Medulla oblongata (tissue), 1 donor: ENCODE results near the gene HIBCH.

Experiments used
- DNase-seq: peaks from one replicate; pipeline ENCODE4 v3.0.0-alpha.2; 2015; ENCODE audit errors: extremely low spot score

Gene HIBCH

DNA sequence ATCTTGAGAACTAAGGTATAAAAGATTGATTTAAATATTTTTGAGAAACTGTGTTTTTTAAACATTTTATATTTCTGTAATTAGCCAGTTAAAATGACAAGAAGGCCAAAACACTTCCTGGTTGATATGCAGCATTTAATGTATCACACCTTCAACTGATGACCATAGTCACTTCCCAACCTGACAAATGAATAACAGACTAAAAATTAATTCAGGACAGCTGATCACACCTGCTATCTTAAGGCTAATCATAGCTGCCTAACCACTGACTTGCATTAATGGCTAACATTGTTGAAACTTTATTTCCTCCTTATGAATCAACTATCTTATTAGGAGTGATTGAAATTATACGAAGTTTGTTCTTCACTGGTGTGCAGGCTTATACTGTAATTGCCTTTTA lies 131.3 kb downstream of the HIBCH start:
- DNase-seq, result no peak

DNA sequence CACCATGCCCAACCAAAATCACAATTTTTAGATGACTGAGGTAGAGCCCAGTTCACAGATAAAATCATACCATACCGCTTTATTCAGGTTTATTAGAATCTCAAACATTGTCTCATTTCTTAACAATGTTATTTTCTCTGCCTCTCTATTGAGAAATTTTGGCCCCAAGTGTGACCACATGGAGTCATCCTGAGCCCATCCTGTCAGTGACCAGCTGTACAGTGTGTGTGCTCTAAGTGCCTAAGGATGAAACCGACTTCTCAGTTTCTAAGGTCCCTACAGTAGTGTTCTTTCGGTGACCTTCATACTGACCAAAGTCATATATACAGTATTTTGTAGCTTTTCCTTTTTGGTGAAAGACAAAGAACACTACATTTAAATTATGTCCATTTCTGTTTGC lies 133.4 kb downstream of the HIBCH start:
- DNase-seq, result no peak

DNA sequence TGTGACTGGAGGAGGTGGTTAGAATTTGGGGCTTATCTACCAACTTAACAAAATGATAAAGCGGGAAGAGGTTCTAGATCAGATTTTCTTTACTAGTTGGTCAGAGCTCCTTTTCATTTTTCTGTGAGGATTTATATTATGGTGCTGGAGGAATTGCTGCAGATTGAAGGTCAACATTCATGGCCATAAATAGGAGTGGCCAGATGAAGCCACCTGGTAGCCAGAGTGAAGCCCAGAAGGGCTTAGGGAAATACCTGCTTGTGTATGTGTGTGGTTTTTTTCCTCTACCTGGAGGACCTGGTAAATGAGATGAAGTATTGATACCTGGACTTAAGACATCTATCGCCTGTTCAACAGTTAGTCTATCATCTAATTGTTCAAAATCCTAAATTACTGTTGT lies 134.2 kb downstream of the HIBCH start:
- no peak for DNase-seq

DNA sequence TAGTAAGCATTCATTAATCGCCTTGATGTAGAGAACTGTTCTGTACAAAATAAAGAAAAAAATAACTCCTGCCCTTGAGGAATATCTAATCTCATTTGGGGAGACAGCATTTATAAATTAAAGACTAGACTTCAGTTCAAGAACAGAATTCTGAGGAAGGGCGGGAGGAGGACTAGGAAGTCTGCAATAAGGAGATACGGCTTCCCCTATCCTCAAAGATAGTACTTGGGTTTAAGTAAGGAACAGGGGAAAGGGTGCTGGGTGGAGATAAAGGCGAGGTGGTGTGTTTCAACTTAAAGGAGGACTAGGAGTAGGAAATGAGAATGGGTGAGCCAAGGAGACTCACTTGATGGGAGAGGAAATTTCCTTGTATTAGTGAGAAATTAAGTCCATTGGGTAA lies 135.2 kb downstream of the HIBCH start:
- no peak for DNase-seq

DNA sequence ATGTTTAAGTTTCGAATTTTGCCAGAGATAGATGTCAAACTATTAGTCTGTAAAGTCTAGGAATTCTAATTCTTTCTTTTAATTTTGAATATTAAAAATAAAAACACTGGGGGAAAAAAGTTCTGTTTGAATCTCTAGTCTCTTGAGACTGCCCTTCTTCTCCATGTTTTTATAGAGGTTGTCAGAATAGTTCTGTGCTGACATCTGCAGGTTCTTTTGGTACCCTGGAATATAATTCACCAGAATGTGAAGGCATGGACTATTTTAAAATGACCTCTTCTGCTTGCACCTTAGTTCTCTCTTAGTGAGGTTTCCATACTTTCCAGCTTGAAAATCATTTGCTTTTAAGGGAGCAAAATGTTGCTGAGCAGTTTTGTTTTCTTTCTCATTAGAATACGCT lies 136.1 kb downstream of the HIBCH start:
- DNase-seq, result peak; percentile 66

DNA sequence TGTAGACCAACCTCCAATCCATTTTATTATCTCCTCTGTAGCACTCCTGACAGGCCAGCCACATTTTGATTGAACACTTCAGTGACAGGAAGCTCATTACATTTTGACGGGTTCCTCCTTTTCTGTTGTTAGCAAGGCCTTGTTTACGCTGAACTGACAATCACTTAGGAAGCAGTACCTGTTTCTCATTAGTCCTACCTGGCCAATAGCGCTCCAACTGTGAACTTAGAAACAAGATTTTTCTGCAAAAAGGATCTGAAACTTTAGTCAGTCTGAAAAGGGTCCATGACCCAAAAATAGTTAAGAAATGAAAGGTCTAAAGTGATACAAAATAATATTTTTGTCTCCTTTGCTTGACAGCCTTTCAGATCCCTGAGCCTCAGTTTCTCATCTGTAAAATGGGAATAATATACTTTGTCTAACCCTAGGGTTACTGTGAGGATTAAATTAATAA lies 137.5 kb downstream of the HIBCH start:
- DNase-seq, result no peak

DNA sequence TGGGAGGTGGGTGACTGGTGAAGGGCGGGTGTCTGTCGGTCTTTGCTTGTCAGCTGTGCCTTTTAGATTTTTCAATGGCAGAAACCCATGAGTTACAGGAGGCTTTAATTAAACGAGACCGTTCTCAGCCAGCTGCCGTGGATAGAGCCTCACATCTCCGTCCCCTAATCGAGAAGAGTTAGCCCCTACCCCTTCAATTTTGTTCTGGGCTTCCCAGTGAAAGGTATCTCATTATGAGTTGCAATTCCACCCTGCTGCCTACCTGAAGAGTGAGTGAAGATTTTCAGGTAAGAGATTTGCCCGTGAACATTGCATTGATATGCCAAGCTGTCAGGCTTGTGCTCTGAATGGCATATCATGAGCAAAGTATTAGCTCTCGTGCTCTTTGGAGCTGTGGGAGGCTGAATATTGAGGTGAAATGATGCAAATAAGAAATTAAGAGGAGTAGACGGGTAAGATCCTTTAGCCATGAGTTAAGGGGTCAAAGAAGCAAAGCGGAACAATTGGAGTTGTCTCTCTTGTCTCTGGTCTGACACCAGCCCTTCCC lies 138.4 kb downstream of the HIBCH start:
- peak; percentile 63 for DNase-seq

DNA sequence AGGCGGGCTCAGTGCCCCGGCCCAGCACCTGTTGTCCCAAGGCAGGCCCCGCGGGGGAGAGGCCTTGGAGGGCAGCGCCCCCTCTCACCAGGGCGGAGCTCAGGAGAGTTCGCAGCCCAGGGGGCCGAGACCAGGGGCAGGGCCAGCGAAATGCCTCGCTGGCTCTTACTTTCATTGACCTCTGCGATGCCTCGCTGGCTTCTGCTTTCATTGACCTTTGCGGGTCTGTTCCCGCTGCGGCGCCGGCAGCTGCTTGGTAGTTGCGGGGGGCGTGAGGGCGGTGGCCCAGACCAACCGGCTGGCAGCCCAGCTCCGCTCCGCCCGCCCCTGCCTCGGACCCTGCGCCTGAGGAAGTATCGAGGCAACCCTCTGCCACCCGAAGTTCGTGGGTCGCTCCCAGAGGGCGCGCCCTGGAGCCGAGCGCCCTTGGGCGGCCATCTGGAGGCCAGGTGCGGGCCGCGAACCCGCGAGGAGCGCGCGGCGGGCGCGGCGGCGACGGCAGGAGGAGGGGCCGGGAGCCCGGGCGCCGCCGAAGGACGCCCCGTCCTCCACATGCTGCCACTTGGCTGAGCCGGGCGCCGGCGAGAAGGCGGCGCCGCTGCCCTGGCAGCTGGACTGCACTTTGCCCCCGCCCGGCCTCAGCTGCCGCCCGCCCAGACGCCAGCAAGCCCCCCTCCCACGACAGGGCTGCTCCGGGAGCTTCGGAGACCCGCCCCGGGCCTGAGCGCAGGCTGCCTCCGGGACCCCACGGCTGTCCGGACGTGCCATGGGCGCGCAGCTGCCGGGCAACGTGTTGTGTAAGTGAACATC lies 139.1 kb downstream of the HIBCH start:
- DNase-seq, result peak; percentile 70

DNA sequence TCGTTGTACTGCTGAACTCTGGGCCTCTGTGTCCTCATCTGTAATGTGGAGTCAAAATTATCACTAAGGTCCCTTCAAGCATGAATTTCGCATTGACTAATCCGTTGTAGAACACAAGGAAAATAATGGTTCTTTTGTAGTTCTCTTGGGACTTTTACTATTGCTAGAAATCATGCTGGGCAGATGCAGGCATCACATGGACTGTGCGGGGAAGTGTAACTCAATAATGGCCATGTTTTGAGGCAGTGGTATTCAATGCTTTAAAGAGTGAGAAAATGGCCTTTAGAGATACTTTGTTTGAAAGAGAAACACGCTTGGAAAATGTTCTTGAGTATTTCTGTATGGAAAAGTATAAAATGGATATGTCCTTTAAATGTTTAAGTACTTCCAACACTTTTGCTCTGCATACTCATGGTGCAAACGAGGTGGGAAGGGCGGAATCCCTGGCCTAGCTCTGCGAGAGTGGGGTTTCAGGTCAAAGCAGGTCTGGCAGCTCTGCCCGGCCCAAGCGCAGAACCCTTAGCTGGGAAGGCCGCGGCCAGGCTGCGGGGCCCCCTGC lies 139.8 kb downstream of the HIBCH start:
- DNase-seq, result peak; percentile 87

DNA sequence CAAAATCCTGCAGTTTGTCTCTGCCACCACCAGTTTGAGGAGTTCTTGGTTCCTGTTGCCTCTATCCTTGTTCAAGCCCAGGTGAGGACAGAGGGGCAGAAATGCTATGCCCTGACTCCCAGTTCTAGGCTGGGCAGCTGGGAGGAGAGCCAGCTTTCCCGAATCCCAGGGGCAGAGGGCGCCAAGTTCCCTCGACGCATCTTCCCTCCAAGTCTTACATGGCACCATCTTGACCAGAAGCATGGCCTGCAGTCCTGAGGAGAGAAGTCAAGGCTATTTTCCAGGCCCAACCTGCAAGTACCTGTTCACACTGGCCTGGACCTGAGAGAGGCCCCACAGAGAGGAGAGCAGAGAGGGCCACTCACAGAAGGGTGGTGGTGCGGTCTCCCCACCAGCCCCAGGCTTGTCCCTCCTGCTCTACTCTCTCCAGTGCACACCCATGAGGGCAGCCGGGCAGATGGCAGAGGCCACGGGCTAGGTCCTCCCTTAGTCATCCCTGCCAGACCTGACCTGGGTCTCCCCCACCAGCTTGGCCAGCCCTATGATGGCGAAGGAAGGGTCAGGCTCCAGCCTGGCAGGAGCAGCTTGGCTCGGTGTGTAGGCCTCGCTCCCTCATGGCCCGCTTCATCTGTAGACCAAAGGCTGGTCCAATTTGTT lies 141.4 kb downstream of the HIBCH start:
- no peak for DNase-seq

DNA sequence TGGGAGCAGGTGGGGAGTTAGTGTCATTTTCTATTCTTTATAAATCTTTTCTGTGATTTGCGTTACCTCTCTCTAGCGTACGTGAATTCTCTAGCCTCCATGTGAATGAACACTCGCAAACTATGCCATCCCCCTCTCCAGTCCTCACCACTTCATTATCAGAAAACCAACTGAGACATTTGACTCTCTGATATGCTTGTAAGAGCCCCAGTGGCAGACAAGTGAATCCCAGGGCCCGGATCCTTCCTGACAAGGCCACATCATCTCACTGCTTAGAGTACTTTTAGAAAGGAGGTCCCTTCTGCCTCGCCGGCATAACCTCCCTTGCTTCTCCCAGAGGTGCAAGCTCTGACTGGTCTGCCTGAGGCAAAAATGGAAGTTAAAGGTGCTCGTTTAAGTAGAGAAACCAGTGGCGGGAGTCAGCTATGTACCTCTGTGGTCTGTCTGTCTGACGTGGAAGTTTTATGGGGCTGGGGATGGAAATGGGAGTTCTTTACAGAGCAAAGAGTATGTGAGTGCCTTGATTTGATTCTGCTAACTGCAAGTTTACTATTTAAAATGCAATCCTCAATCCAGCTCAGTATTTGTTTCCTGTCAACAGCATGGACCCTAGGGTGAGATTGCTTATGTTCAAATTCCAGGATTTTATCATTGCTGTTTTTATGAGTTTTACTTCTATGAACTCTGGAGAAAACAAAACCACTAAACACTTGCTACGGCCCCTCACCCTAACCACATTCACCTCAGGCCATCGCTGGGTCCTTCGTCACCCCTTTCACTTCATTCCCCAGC lies 142.2 kb downstream of the HIBCH start:
- DNase-seq, result no peak

DNA sequence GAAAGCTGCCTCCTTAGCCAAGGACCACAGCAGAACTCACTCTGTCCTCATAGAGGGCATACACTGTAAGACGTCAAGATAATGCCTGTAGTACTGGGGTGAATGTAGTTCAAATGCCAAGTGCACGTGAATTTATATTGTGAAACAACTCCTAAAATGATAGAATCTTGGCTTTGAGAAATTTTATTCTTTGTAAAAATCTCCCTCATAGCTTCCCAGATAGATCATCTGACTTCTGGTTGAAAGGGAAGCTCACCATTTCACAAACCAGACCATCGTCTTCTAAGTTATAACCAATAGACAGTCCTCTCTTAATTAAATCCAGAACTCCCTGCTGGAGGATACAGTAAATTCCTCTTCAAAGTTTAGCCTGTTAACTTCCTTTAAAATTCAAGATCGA lies 146.2 kb downstream of the HIBCH start:
- no peak for DNase-seq

DNA sequence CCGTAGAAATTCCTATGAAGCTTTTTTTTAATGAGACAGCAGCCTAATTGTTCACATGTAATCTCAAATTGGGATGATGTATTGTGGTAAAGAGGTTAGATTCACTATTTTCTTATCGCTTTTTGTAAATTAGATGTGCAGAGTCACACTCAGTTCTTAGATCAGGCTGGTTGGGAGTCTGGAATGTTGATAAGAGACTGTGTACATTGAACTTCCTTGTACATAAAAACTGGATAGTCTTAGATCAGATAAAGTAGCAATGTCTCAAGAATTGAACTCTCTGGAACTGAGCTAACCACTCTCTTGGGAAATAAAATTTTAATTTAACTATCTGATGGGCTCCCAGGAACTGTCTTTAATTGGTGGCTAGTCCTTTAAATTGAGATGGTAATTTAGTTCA lies 149.0 kb downstream of the HIBCH start:
- DNase-seq, result no peak

DNA sequence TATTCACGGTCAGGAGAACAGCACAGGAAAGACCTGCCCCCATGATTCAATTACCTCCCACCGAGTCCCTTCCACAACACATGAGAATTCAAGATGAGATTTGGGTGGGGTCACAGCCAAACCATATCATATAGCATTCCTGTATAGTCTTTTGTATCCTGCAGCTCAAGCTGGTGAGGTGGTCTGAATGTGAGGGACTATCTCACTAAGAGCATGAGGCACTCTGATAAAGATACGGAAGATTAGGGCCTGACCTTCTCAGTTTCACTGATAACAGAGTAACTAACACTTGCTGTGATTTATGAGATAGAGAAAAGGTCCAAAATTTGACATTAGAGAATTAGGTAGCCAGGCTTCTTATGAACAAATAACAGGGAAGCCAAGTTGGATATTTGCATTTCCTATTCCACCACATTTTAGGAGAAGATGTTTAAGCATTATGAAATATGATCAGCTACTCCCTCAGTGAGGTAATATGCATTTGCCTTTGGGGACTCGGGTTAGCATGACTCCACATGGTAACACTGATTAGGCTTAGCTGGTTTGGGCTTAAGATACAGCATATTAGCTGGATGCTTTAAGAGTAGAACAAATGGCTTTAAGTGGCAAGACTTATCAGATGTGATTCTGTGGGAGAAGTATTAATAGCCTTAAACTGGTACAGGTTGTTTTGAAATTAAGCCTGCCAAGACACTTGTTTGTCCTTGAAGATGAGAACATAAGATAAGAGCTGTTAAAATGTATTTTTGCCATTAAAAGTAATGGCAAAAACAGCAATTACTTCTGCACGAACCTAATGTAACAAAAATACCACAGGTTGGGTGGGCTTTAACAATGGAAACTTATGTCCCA lies 150.2 kb downstream of the HIBCH start:
- DNase-seq, result no peak

DNA sequence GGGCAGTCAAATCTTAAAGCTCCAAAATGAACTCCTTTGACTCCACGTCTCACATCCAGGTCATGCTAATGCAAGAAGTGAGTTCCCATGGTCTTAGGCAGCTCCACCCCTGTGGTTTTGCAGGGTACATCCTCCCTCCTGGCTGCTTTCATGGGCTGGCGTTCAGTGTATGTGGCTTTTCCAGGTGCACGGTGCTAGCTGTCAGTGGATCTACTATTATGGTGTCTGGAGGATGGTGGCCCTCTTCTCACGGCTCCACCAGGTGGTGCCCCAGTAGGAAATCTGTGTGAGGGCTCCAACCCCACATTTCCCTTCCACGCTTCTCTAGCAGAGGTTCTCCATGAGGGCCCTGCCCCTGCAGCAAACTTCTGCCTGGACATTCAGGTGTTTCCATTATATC lies 151.9 kb downstream of the HIBCH start:
- no peak for DNase-seq

DNA sequence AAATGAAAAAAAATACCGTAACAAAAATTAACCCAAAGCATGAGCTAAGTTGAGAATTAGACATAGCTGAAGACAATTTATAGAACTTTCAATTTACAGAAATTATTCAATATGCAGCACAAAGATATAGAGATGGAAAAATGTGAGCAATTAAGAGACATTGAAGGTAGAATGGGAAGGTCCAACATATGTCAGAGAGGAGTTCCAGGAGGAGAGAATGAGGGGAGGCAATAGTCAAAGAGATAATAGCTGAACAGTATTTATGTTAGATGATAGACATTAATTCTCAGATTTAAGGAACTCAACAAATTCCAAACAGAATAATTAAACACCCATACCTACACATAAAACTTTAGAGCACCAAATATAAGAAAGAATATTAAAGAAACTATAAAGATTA lies 154.1 kb downstream of the HIBCH start:
- no peak for DNase-seq

DNA sequence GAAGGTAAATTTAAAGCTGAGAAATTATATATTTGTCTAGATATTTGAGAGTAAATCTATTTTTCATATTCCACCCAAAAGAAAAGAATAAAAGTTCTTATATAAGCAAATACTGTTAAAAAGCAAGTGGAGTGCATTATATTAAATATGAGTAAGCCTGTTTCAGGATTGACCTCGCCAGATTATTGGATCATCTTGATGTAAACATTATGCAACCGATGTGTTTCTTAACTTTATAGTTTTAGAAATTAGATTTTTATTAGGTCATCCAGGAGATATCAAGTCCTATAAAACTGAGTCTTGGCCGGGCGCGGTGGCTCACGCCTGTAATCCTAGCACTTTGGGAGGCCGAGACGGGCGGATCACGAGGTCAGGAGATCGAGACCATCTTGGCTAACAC lies 156.8 kb downstream of the HIBCH start:
- no peak for DNase-seq

DNA sequence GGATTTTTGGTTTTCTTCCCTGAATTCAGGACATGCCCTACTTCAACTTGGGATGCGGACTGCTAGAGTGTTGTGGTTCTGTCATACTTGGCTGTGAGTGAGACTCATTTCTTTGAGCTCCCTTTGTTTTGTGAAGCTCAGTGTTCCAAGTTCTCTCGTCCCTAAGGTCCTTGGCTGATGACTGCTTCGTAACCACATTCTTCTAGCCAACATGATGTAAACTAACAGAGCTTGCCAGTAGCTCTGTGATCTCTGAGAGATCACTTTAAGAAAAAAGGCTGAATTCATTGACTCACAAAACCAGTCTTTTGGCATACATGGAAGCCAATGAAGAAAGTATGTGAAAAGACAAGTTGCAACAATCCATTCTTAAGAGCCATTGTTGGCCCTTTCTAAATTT lies 160.2 kb downstream of the HIBCH start:
- peak; percentile 85 for DNase-seq

DNA sequence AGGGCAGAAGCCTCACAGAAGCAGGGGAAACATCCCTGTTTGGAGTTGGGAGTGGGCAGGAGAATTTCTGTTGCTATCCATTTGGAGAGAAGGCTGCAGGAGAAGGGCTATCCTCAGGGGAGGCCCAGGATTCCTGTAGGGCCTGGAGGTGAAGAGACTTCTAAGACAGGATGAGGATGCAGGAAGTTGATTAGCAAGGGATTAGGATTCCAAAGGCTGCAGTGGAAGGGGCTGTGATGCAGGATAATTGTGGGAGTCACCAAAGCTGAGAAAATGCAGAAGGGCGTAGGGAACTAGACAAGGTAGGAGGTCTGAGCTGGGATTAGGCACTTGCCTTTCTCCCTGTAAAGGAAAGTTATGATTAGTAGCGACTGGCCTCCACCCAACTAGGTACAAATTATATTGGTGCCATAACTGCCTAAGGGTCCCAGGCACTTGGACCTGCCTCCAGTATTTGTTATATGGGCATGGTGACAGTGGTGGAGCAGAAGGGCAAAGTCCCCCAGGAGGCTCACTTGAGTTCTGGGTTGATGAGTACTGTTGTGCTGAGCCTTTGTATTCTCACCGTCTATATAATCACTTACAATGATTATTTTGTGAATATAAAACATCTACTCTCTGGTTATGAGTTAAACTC lies 160.7 kb downstream of the HIBCH start:
- DNase-seq, result peak; percentile 17
